GM10248 (cell line): ENCODE results near the gene LONRF3.

Experiments used
- CTCF ChIA-PET: fragments of 300-600 bp; sonication (Branson Sonifier 250); formaldehyde crosslinking; extraction: SDS; loops from one replicate; lab custom pipeline; 2021; ENCODE audit warnings: antibody characterized with exemption; lab: Yijun Ruan, JAX
- POLR2A ChIA-PET: fragments of 350-650 bp; sonication (Branson Sonifier 250); formaldehyde crosslinking; extraction: SDS; loops from one replicate; lab custom pipeline; 2020; ENCODE audit warnings: antibody characterized with exemption; lab: Yijun Ruan, JAX
- DNase-seq: peaks from one replicate; pipeline ENCODE4 v3.0.0; 2012; ENCODE audit errors: extremely low spot score
- TF ChIP-seq, protein P1 (sequence below): IDR thresholded peaks from 2 replicates; pipeline ENCODE4 v1.5.1; 2012; ENCODE audit warnings: mild to moderate bottlenecking, low read depth; ENCODE audit errors: extremely low read depth, missing control alignments, control extremely low read depth

The LONRF3 gene

DNA sequence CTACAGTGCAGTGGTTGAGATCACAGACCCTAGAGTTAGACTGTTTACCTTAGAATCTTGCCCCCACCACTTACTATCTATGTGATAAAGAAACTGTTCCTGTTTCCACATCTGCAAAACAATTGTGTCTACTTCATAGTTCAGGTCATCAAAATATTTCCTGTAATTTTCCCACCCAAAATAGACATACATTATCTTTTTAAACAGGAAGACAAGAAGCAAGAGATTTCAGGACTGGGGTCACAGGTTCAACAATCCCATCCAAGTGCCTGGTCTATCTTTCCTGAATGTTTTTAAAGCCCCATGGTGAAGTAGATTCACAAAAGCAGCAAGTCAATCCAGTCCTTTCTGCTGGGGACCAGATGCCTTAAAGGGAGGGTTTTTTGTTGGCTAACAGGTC, 56.6 kb downstream of the LONRF3 start:
- POLR2A ChIA-PET, result no interaction called here
- TF ChIP-seq, protein P1, sequence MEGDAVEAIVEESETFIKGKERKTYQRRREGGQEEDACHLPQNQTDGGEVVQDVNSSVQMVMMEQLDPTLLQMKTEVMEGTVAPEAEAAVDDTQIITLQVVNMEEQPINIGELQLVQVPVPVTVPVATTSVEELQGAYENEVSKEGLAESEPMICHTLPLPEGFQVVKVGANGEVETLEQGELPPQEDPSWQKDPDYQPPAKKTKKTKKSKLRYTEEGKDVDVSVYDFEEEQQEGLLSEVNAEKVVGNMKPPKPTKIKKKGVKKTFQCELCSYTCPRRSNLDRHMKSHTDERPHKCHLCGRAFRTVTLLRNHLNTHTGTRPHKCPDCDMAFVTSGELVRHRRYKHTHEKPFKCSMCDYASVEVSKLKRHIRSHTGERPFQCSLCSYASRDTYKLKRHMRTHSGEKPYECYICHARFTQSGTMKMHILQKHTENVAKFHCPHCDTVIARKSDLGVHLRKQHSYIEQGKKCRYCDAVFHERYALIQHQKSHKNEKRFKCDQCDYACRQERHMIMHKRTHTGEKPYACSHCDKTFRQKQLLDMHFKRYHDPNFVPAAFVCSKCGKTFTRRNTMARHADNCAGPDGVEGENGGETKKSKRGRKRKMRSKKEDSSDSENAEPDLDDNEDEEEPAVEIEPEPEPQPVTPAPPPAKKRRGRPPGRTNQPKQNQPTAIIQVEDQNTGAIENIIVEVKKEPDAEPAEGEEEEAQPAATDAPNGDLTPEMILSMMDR, result no peak
- no peak for DNase-seq
- CTCF ChIA-PET, result no interaction called here

DNA sequence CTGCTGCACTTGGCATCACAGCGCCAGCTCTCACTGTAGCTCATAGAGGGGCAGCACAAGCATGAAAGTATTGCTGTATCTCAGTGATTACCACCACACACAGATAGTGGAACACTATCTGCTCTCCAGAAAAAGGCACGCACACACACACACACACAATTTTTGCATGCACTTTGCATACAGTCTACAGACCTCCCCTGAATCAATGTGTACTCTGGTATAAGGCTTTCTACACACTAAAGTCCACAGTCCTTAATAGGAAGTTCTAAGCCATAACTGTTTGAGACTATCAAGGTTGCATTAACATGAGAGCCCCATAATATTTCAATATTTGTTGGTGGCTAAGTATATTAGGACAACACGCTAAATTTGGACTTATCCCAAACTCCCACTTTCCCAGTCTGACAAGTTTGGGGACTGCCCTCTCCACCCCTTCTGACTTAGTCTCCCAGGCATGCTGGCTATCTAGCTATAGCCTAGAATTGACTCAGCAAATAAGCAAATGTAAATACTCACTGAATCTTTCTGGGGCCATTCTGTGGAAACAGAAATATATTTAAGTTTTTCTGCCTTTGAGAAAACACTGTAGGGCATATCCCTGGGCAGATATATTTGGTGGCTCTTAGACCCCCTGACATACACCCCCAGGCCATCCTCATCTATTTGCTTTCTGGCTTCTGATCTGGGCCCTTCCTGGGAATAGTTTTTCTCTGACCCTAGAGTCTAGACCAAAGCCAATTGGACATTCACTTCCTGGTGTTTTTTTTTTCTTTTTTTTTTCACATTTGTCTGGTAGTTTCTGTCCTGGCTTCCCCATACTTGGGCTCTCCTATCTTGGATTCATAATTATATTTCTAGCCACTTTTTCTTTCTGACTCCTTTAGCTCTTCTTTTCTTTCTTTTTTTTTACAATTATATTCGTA, 62.0 kb downstream of the LONRF3 start:
- POLR2A ChIA-PET, result no interaction called here
- CTCF ChIA-PET, result interaction anchor here (1.2 kb wide), 1 partner anchor 188 kb away, joined by 3 read pairs; no protein-coding TSS in a partner anchor
- TF ChIP-seq, protein P1, result no peak
- DNase-seq, result no peak

DNA sequence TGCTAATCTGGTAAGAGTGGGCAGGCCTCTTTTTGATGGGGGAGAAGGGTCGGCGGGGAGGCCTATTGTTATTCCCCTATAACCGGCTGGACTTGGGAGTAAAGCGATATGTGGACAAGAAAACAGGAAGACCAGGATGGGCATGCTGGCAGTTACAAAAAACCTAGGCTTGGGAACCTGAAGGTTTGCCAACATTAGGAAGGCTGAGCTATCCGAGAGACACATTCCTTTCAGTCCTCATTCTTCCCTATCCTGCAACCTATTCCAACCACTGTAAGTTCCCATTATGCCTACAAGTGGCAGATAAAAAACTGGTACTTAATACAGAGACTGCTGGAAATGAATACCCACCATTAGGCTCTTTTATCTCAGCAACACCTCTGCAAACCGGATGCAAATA, 66.0 kb downstream of the LONRF3 start:
- TF ChIP-seq, protein P1, result no peak
- CTCF ChIA-PET, result no interaction called here
- DNase-seq, result no peak
- POLR2A ChIA-PET, result no interaction called here

DNA sequence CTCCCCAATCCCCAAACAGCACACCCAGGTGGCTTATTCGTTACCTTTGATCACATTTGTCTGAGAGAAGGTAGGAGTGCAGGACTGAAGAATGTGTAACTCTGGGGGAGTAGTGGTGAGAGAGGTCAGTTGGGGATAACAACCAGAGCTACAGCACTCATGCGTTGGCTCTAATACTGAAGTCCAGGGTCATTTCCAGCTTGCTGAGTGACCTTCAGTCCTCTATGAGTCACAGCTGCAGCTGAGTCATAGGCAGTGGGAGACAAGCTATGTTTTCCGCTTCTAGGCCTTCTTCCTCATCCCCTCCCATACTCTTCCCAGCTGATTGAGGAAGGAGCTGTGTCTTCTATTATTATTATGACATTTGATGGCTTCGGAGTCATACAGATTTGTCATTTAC, 66.8 kb downstream of the LONRF3 start:
- CTCF ChIA-PET, result interaction anchor here (1.2 kb wide), 1 partner anchor 8 kb away, joined by 3 read pairs; no protein-coding TSS in a partner anchor
- DNase-seq, result no peak
- TF ChIP-seq, protein P1, result no peak
- POLR2A ChIA-PET, result no interaction called here

DNA sequence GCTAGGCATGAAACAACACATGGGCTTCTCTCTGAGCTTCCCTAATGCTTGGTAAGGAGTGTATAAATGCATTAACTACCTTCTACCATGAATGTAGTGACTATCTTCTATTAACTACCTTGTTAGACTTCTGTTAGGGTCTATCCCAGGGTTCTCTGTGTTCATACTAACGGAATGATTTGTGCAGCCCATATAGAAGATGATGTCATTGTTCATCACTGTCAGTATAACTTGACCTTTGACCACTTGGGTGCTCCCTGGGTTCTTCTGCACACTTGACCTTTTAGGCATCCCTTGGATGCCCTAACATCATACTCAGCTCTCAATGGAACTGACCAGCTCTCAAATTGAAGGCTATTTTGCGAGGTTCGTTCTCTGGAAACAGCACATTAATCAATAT, 67.6 kb downstream of the LONRF3 start:
- TF ChIP-seq, protein P1, result no peak
- ChIA-PET CTCF (interaction anchor here (1.2 kb wide), 1 partner anchor 9 kb away, joined by 3 read pairs; no protein-coding TSS in a partner anchor), POLR2A (no interaction called here)
- DNase-seq, result no peak

DNA sequence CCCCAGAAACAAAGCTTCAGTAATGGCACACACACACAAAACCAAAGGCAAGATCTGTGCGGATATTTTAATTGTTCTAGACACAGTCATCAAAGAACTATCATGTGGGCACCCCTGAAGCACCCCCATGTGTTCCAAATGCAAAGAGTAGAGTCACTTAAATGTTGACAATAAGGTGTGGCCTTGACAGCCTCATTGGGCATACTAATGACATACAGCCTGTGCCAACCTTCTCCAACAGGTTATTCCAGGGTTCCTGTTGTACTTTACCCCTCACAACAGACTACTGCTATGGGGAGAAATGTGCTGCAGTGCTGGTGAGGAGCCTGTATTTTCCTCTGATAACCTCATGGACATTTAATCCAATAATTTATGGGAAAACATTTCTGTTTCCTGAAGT, 68.6 kb downstream of the LONRF3 start:
- CTCF ChIA-PET, result no interaction called here
- TF ChIP-seq, protein P1, result no peak
- POLR2A ChIA-PET, result no interaction called here
- no peak for DNase-seq
